ENCODE data around the gene FBXL22.
"Not testable (repeated sequence)": the region's sequence is repeated elsewhere in the genome, so short reads cannot be mapped to it uniquely, and the experiment has no call there.

The FBXL22 gene

DNA sequence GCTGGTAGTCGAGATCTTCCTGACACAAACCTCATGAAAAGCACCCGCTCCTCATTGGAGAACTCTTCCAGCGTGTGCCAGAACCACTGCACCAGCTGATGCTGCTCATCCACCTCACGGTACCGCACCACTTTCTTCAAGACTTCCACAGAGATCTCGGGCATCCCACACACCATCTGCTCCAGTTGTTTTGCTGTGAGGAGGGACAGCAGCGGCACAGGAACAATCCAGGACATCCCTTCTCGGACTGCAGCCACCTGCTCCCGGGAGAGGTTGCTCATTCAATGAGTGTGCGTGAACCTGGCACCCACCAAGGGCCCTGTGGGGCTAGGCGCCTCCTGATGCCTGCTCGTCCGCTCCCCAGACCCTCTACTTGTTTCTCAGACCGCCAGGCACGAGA lies 15.1 kb downstream of the FBXL22 start:
- DNase-seq (ENCODE audit: low spot score), result no peak

- no peak for DNase-seq (ENCODE audit: low spot score)
These were observed 18.7 kb downstream of the FBXL22 start for GRCh38 chr15:63615935-63616334.

GRCh38 chr15:63617147-63617546 lies 20.0 kb downstream of the FBXL22 start:
- DNase-seq (ENCODE audit: low spot score), result not testable (repeated sequence)

DNA sequence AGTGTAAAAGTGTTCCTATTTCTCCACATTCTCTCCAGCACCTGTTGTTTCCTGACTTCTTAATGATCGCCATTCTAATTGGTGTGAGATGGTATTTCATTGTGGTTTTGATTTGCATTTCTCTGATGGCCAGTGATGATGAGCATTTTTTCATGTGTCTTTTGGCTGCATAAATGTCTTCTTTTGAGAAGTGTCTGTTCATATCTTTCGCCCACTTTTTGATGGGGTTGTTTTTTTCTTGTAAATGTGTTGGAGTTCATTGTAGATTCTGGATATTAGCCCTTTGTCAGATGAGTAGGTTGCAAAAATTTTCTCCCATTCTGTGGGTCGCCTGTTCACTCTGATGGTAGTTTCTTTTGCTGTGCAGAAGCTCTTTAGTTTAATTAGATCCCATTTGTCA lies 20.4 kb downstream of the FBXL22 start:
- not testable (repeated sequence) for DNase-seq (ENCODE audit: low spot score)

DNA sequence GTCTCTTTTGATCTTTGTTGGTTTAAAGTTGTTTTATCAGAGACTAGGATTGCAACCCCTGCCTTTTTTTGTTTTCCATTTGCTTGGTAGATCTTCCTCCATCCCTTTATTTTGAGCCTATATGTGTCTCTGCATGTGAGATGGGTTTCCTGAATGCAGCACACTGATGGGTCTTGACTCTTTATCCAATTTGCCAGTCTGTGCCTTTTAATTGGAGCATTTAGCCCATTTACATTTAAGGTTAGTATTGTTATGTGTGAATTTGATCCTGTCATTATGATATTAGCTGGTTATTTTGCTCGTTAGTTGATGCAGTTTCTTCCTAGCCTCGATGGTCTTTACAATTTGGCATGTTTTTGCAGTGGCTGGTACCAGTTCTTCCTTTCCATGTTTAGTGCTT lies 23.6 kb downstream of the FBXL22 start:
- DNase-seq (ENCODE audit: low spot score), result not testable (repeated sequence)

DNA sequence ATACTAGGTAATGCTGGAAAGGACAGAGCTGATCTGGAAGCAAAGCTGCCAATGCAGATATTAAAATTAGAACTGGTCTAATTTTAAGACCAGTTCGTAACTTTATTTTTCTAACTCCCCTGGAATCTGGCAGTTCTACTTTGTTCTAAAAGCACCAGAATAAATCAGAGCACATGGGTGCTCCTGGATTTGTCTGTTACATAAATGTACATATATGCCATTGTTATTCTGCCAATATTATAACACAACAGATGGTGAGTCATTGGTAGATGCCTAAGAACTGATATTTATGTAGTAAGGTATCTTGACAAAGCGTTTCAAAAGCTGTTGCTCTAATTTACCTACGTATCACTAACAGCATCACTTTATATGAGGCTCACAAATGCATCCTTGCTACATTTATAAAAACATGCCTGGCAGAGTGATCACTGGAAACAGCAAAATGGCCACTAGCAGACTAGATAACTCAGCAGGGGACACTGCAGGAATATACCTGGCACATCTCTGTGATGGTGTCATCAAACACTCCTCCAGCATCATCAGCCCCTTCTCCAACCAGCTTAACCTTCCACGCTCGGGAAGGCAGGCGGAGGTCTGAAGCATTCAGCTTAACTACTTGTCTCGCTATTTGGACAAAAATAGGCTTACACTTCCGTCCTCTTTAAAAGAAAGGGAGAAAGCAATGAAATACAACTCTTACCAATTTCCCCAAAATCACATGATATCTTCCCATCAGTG lies 26.2 kb downstream of the FBXL22 start:
- DNase-seq (ENCODE audit: low spot score), result no peak

DNA sequence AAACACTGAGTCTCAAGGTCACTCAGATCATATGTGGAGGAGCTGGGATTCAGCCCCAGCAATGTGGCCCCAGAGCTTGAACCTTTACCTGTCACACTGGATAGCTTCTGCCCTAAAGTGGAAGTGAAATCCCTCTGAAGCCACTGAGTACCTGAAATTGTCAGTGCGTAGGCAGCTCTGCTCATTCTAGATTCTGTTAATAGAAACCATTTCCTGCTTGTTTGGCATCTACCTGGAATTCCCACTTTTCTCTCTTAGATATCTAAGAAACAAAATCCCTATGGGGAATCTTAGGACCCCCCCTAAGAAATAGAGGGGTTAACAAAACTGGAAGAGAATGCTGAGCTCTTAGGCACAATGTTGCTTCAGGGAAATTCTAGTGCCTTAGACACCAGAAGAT lies 29.8 kb downstream of the FBXL22 start:
- no peak for DNase-seq (ENCODE audit: low spot score)

GRCh38 chr15:63628123-63628822 lies 31.1 kb downstream of the FBXL22 start:
- no peak for DNase-seq (ENCODE audit: low spot score)

DNA sequence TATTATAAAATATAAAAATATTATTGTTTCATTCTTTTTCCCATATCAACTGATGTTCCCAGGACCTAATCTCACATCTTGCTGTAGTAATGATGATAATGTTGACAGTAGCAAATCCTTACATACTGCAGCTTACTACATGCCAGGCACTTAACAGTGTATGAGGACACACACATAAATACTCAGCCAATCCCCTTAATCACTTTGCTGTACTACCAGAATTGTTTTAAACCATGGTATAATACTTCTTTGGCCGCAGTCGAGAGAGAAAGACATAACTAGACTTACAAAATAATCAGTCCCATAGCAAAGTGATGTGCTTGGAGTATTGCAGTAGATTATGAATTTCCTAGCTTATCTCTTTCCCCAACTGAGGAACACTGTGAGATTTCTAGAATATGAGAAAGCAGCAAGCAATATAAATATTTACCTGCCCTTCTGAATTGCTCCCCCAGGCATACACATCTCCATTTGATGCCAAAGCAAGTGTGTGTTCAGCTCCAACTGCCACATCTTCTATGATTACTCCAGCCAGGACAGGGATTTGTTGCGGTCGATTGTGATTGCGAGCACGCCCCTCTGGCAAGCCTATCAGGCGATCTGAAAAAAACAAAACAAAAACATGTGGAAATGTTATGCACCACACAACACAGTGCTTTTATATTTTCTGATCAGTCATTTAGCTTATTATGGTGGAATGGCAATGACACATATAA lies 33.0 kb downstream of the FBXL22 start:
- DNase-seq (ENCODE audit: low spot score), result no peak

DNA sequence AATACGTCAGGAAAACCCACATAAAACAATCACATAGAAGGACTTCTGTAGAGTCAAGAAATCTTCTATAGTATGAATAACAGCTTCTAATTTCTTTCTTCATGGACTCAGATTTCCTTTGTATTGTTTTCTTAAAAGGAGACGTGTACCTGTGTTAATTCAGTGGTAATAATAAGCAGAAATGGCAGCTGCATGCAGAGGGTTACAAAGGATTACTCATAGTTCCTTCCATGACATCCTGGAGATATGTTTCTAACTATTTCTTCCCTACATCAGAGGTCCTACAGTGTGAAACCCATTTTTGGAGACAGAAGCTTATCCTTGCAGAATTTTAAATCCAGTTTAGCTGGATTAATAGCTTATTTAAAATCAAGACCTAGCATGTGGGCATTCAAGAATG lies 36.1 kb downstream of the FBXL22 start:
- DNase-seq (ENCODE audit: low spot score), result no peak

DNA sequence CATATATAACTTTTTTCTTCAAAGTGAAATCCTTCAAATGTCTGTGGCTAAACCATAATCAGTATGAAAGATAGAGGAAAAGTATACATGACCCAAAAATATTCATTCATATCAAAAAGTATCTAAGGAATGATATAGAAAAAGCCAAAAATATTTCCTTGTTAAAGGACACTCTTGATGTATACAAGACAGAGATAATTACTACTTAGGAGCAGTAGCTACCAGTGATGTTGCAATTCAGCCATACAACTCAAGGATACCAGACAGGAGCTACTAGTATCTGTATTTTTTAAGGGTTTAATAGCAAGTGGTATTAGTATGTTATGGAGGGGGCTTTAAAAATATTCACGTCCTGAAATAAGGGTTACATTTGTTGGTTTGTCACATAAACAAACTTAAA lies 37.0 kb downstream of the FBXL22 start:
- DNase-seq (ENCODE audit: low spot score), result no peak

DNA sequence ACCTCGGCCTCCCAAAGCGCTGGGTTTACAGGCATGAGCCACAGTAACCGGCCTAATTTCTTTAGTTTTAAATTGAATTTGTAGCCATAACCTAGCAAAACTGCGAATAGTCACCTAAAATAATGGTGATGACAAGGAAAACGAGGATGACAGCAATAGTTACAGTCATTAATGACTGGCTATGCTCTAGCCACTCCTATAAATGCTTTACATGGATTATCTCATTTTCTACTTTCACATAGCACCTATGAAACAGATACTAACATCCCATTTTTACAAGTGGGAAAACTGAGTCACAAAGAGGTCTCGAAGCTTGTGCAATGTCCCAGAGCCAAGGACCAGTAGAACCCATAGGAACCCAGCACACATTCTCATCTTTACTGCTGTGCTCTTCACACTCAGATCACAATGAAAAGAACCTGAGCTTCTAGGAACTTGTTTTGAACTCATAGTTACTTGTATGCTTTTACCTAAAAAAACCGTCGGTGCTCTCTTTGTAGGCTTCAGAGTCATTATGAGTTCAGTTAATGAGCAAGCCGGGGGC lies 39.4 kb downstream of the FBXL22 start:
- DNase-seq (ENCODE audit: low spot score), result no peak

- no peak for DNase-seq (ENCODE audit: low spot score)
These were observed 41.7 kb downstream of the FBXL22 start for GRCh38 chr15:63638839-63639238.

DNA sequence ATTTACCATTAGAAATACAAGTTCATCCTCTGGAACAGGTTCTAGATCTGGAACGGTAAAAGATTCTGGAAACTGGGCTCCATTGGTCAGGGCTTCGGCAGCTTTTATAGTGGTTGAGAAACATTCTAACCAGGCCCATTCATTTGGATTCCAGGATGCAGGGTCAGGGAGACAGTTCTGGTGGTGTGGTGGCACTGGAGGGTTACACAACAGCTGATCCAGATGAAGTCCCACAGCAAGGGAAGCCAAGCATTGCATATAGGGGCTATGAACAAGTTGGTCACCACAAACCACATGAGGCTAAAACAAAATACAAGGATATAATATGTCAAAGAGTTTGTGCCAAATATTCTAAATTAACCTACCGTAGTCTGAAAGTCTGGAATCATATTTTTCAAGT lies 43.0 kb downstream of the FBXL22 start:
- no peak for DNase-seq (ENCODE audit: low spot score)

Measured in hematopoietic multipotent progenitor cell treated with erythropoietin and hydrocortisone succinate and interleukin-3 and kit ligand, for 15 days (in vitro differentiated cells).